Smooth muscle cell (in vitro differentiated cells): ENCODE data around the gene HRG. TPM values are rescaled to one million over a fixed set of nuclear protein-coding genes. Genes with fewer than 3 reads are reported as not detected.

ENCODE experiments used
- DNase-seq: peaks from one replicate; lab custom pipeline; 2025; ENCODE audit not compliant: unreplicated experiment; lab: John Stamatoyannopoulos, UW
- H2AFZ ChIP-seq: fragments of 200-600 bp; sonication (generic); 2 replicates; pipeline ENCODE4 v1.6.0; 2016; ENCODE audit warnings: antibody characterized with exemption, low read depth, mild to moderate bottlenecking
- H3F3A ChIP-seq: fragments of 200-600 bp; sonication (generic); 2 replicates; pipeline ENCODE4 v1.6.0; 2017; ENCODE audit warnings: antibody characterized with exemption, low read depth
- H3K27ac ChIP-seq: fragments of 200-600 bp; sonication (generic); 2 replicates; pipeline ENCODE4 v1.5.1; 2016; ENCODE audit warnings: low read depth, mild to moderate bottlenecking
- H3K27me3 ChIP-seq: fragments of 200-600 bp; sonication (generic); 2 replicates; pipeline ENCODE4 v1.6.1; 2016; ENCODE audit warnings: low read depth, mild to moderate bottlenecking
- H3K36me3 ChIP-seq: fragments of 200-600 bp; sonication (generic); 2 replicates; pipeline ENCODE4 v1.5.1; 2016; ENCODE audit warnings: low read depth
- H3K4me1 ChIP-seq: fragments of 200-600 bp; sonication (generic); 2 replicates; pipeline ENCODE4 v1.5.1; 2016; ENCODE audit warnings: low read depth
- H3K4me2 ChIP-seq: fragments of 200-600 bp; sonication (generic); 2 replicates; pipeline ENCODE4 v1.6.0; 2016; ENCODE audit warnings: mild to moderate bottlenecking
- H3K4me3 ChIP-seq: fragments of 200-600 bp; sonication (generic); 2 replicates; pipeline ENCODE4 v1.5.1; 2016; ENCODE audit warnings: mild to moderate bottlenecking
- H3K79me2 ChIP-seq: fragments of 200-600 bp; sonication (generic); 2 replicates; pipeline ENCODE4 v1.6.0; 2016; ENCODE audit warnings: low read depth, mild to moderate bottlenecking
- H3K9ac ChIP-seq: fragments of 200-600 bp; sonication (generic); 2 replicates; pipeline ENCODE4 v1.6.0; 2016; ENCODE audit warnings: low read depth
- H3K9me3 ChIP-seq: fragments of 200-600 bp; sonication (generic); replicated peaks from 2 replicates; pipeline ENCODE4 v1.5.1; 2016; ENCODE audit warnings: low read depth
- H4K20me1 ChIP-seq: fragments of 200-600 bp; sonication (generic); 2 replicates; pipeline ENCODE4 v1.6.0; 2016; ENCODE audit warnings: low read depth
- CTCF ChIP-seq: fragments of 200-600 bp; sonication (generic); IDR thresholded peaks from 2 replicates; pipeline ENCODE4 v1.5.1; 2017; ENCODE audit warnings: borderline replicate concordance, mild to moderate bottlenecking, antibody characterized with exemption; ENCODE audit not compliant: insufficient read depth, poor library complexity, severe bottlenecking
- WGBS: methylation state at CpG from one replicate; pipeline ENCODE4 v1.1.7; 2016; ENCODE audit warnings: low lambda C conversion rate; 5-methylcytosine and 5-hydroxymethylcytosine counted together
- polyA plus RNA-seq: library from polyadenylated mRNA; unstranded; fragments of >200 nt; fragmentation: Nextera tagmentation; extraction: Ambion mirVana; gene quantifications from 2 replicates; pipeline ENCODE4 v1.2.1, GENCODE V29; 2016
- total RNA-seq: library from RNA; depleted of rRNA; stranded (reverse); fragments of >200 nt; gene quantifications from 2 replicates; pipeline ENCODE4 v1.2.3, GENCODE V29; 2014

HRG gene
- total and polyA plus RNA-seq, 2 experiments from 2014 or later = not detected

- TF ChIP-seq CTCF = no peak
- Histone ChIP-seq H3K4me2 (no peak within 1 kb of the TSS), H3K27ac (no peak within 1 kb of the TSS), H3K27me3 (no peaks in the 10 kb centered on the region), H3K36me3 (no peaks in the 10 kb centered on the region), H3K9me3 (no peaks in the 10 kb centered on the region), H3K4me1 (no peaks in the 10 kb centered on the region), H3K79me2 (no peaks in the 10 kb centered on the region), H3F3A (no peaks in the 10 kb centered on the region), H3K9ac (no peak within 1 kb of the TSS), H2AFZ (no peak within 1 kb of the TSS), H3K4me3 (no peak within 1 kb of the TSS), H4K20me1 (no peaks in the 10 kb centered on the region)
- DNase-seq = no peak
- 64% methylated on average over 3 of the region's 3 CpGs for WGBS
These were observed 51.2 kb downstream of the HRG start, which contains the start of gene KNG1 for GRCh38 chr3:186717039-186717457. TSS of gene KNG1 (plus strand) at chr3:186717359. CDS start at chr3:186717543, 184 bp downstream.

- H3K27ac ChIP-seq = no peak overlapping the region
- no peaks in the 10 kb centered on the region for H3K4me1 ChIP-seq
- no peaks in the 10 kb centered on the region for H3K79me2 ChIP-seq
- H3K4me2 ChIP-seq = no peak overlapping the region
- no peaks in the 10 kb centered on the region for H3K27me3 ChIP-seq
- no peaks in the 10 kb centered on the region for H4K20me1 ChIP-seq
- no peaks in the 10 kb centered on the region for H3K9me3 ChIP-seq
- no peak overlapping the region for H2AFZ ChIP-seq
- H3F3A ChIP-seq = no peaks in the 10 kb centered on the region
- H3K4me3 ChIP-seq = no peak overlapping the region
- DNase-seq = no peak
- 64% methylated on average over 7 of the region's 7 CpGs for WGBS
- no peak for TF ChIP-seq CTCF
- H3K9ac ChIP-seq = no peak overlapping the region
- H3K36me3 ChIP-seq = no peaks in the 10 kb centered on the region
These were observed 54.3 kb downstream of the HRG start for GRCh38 chr3:186719945-186720739.

- Histone ChIP-seq H3F3A (no peaks in the 10 kb centered on the region), H3K36me3 (no peaks in the 10 kb centered on the region), H4K20me1 (no peaks in the 10 kb centered on the region), H3K4me3 (no peak overlapping the region), H3K27me3 (no peaks in the 10 kb centered on the region), H3K4me1 (no peaks in the 10 kb centered on the region), H3K79me2 (no peaks in the 10 kb centered on the region), H3K4me2 (no peak overlapping the region), H3K27ac (no peak overlapping the region), H3K9ac (no peak overlapping the region), H3K9me3 (no peaks in the 10 kb centered on the region), H2AFZ (no peak overlapping the region)
- TF ChIP-seq CTCF = no peak
- no peak for DNase-seq
- WGBS = 62% methylated on average over 7 of the region's 7 CpGs
These were observed 56.6 kb downstream of the HRG start for GRCh38 chr3:186722457-186722856.

- Histone ChIP-seq H3K36me3 (no peaks in the 10 kb centered on the region), H3K27me3 (no peaks in the 10 kb centered on the region), H3K4me3 (no peak overlapping the region), H3K9ac (no peak overlapping the region), H3K27ac (no peak overlapping the region), H2AFZ (no peak overlapping the region), H3K4me2 (no peak overlapping the region), H3K9me3 (no peaks in the 10 kb centered on the region), H3K4me1 (no peaks in the 10 kb centered on the region), H3F3A (no peaks in the 10 kb centered on the region), H3K79me2 (no peaks in the 10 kb centered on the region), H4K20me1 (no peaks in the 10 kb centered on the region)
- DNase-seq = no peak
- TF ChIP-seq CTCF = no peak
- WGBS = 64% methylated on average over 12 of the region's 12 CpGs
These were observed 59.1 kb downstream of the HRG start for GRCh38 chr3:186724911-186725310.
